GM12872 (cell line): ENCODE measurements around the gene HCN2.

ENCODE experiments used
- CTCF ChIP-seq: IDR thresholded peaks from 3 replicates; pipeline ENCODE4 v1.5.1; 2011; ENCODE audit warnings: low read depth, mild to moderate bottlenecking, low read length, moderate library complexity; ENCODE audit not compliant: insufficient read depth

Gene HCN2

GRCh38 chr19:560121-560520 is 29.6 kb upstream of the HCN2 start:
- TF ChIP-seq CTCF: no peak

DNA sequence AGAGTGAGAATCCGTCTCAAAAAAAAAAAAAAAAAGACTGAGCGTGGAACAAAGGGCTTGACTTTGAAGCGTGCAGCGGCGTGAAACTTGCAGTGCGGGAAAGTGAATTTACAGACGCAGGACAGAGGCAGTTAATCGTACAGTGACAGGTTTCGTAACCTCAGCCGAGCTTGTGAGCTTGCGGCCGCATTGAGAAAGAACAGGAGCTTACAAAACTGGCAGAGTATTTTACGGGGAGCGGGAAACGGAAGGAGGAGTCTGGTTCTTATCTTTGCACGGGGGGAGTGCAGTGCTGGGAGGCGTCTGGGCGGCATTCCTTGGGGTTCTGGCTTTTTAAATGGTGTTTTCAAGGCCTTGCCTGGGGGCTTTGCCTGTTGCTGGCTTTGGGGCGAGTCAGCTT is 23.3 kb upstream of the HCN2 start:
- no peak for TF ChIP-seq CTCF

GRCh38 chr19:566844-567243 is 22.8 kb upstream of the HCN2 start:
- no peak for TF ChIP-seq CTCF

DNA sequence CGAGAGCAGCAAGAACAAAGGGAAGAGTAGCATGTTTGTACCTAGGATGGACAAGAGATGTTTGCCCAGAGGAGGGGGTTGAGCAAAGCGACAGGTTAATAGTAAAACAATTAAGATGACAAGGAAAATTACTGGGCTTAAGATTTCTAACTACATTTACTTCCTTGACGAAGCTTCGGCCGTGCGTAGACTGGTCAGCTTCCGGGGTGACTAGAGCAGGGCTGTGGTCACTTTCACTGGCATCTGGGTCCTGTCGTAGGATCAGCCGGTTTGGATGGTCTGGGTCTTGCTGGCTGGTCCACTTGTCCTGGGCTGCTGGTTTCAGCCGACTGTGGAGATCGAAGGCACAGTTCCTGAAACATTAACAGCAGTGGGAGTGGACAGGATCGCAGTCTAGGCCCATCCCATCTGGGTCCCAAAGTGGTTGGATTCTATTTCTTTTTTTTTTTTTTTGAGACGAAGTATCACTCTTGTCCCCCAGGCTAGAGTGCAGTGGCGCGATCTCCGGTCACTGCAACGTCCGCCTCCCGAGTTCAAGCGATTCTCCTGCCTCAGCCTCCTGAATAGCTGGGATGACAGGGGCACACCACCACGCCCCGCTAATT is 22.3 kb upstream of the HCN2 start:
- TF ChIP-seq CTCF: no peak

DNA sequence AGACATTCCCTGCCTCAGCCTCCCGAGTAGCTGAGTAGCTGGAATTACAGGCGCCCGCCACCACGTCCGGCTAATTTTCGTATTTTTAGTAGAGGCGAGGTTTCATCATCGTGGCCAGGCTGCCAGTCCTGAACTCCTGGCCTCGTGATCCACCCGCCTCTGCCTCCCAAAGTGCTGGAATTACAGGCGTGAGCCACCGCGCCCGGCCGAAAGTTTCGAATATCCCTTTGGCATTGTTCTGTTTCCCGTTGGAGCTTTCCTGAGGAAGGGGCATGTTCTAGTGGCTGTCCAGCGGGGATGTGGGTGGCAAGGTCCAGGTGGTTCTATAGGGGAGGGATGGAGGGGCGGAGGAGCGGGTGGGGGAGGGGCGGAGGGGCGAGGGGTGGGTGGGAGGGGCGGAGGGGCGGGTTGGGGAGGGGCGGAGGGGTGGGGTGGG is 19.4 kb upstream of the HCN2 start:
- TF ChIP-seq CTCF: no peak

DNA sequence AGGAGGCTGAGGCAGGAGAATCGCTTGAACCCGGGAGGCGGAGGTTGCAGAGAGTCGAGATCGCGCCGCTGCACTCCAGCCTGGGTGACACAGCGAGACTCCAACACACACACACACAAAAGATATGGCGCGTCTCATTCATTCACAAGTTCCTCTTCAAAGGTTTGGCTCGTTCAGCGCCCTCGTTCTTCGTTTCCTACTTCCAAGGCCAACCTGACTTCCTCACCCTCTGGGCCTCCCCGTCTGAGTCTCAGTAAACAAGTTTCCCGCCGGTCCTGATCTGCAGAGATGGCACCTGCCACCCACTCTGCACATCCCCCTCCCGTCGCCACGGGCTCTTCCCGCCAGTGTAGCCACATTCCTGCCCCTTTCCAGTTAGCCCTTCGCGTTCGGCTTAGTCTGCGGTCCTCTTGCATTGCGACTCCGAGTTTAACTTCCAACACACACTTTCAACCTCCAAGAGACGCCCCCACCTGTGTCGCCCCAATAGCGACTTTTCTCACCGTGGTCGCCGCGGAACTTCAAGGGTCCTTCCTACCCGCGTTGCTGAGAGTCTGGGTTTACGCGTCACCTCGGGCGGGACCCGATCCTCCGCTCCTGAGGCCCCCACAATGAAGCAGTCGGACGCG is 18.6 kb upstream of the HCN2 start:
- no peak for TF ChIP-seq CTCF

GRCh38 chr19:571566-571974 is 18.1 kb upstream of the HCN2 start:
- no peak for TF ChIP-seq CTCF
